NOMO-1 treated with dmso at 0.1 percent for 144 hours (cell line): ENCODE measurements around the gene TAC3.
A peak's percentile ranks its signal among the peaks of the same experiment; 100 is the strongest.
"Not testable (repeated sequence)": the region's sequence is repeated elsewhere in the genome, so short reads cannot be mapped to it uniquely, and the experiment has no call there.

Source experiments
- DNase-seq: peaks from one replicate; lab custom pipeline; 2025; ENCODE audit not compliant: unreplicated experiment; lab: John Stamatoyannopoulos, UW

TAC3 gene

GRCh38 chr12:56987551-56988053, 28.7 kb downstream of the TAC3 start:
- peak; percentile 63 for DNase-seq

GRCh38 chr12:56987011-56987410, 29.3 kb downstream of the TAC3 start:
- DNase-seq = no peak

GRCh38 chr12:56985714-56986113, 30.6 kb downstream of the TAC3 start:
- DNase-seq = not testable (repeated sequence)

- DNase-seq = no peak
Measured at GRCh38 chr12:56983386-56983785, 32.9 kb downstream of the TAC3 start.

GRCh38 chr12:56982578-56983236, 33.6 kb downstream of the TAC3 start:
- not testable (repeated sequence) for DNase-seq

- no peak for DNase-seq
Measured at GRCh38 chr12:56980941-56981530, 35.3 kb downstream of the TAC3 start.

- DNase-seq = no peak
Measured at GRCh38 chr12:56980268-56980667, 36.1 kb downstream of the TAC3 start.

- no peak for DNase-seq
Measured at GRCh38 chr12:56979628-56980027, 36.7 kb downstream of the TAC3 start.

- no peak for DNase-seq
Measured at GRCh38 chr12:56978397-56979138, 37.8 kb downstream of the TAC3 start.

- not testable (repeated sequence) for DNase-seq
Measured at GRCh38 chr12:56977361-56977760, 39.0 kb downstream of the TAC3 start.

- DNase-seq = not testable (repeated sequence)
Measured at GRCh38 chr12:56974224-56974623, 42.1 kb downstream of the TAC3 start.

- DNase-seq = not testable (repeated sequence)
Measured at GRCh38 chr12:56968910-56969309, 47.4 kb downstream of the TAC3 start.

- not testable (repeated sequence) for DNase-seq
Measured at GRCh38 chr12:56965997-56966642, 50.2 kb downstream of the TAC3 start.

GRCh38 chr12:56965124-56965523, 51.2 kb downstream of the TAC3 start:
- DNase-seq = not testable (repeated sequence)

GRCh38 chr12:56963557-56963956, 52.8 kb downstream of the TAC3 start:
- not testable (repeated sequence) for DNase-seq

- DNase-seq = not testable (repeated sequence)
Measured at GRCh38 chr12:56962247-56962646, 54.1 kb downstream of the TAC3 start.
